GM19452 (cell line): ENCODE data around the gene SYNDIG1L.
"Not testable (repeated sequence)": the region's sequence is repeated elsewhere in the genome, so short reads cannot be mapped to it uniquely, and the experiment has no call there.

Source experiments
- ATAC-seq: cut with Tn5 transposase; IDR thresholded peaks from one replicate; pipeline ENCODE4 v1.9.1; 2021; ENCODE audit not compliant: unreplicated experiment

SYNDIG1L gene

DNA sequence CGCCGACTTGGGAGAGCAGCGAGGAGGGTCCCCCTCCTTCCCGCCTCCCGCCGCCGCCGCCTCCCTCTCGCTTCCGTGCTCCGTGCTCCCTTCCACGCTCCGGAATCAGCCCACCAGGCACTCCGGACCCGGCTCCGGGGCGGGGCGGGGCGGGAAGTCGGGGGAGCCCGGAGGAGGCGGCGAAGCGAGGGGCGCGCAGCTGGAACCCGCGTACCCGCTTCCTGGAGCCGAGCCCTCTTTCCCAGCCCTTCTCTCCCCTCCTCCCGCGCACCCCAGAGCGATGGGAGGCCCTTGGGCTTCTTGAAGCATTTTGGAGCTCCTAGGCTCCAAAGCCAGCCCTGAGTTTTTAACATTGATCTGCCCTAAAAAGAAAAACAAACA, at the start of gene SYNDIG1L:
Gene SYNDIG1L, minus strand, starts transcription at position 9 of the 381 bp plus-strand sequence. CDS start 16,466 bp downstream, outside the sequence.
- no peak for ATAC-seq

GRCh38 chr14:74475678-74476077, 49.7 kb upstream of the SYNDIG1L start:
- no peak for ATAC-seq

- no peak for ATAC-seq
These were observed 48.4 kb upstream of the SYNDIG1L start for GRCh38 chr14:74474376-74474775.

DNA sequence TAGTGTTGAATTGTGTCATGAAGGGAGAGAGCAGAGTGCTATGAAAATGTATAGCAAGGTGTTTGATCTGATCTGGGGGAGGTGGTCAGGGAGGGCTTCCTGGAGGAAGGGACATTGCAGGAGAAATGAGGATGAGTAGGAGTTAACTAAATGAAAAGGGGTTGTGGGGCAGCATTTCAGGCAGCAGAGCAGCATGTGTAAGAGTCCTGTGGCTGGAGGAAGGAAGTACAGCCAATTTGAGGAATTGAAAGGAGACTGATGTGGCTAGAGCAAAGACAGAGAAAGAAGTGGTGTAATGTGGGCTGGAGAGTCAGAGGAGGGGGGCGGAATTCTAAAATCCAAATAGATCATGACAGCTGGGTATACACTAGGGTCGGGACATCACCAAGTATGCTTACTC, 46.6 kb upstream of the SYNDIG1L start:
- no peak for ATAC-seq

DNA sequence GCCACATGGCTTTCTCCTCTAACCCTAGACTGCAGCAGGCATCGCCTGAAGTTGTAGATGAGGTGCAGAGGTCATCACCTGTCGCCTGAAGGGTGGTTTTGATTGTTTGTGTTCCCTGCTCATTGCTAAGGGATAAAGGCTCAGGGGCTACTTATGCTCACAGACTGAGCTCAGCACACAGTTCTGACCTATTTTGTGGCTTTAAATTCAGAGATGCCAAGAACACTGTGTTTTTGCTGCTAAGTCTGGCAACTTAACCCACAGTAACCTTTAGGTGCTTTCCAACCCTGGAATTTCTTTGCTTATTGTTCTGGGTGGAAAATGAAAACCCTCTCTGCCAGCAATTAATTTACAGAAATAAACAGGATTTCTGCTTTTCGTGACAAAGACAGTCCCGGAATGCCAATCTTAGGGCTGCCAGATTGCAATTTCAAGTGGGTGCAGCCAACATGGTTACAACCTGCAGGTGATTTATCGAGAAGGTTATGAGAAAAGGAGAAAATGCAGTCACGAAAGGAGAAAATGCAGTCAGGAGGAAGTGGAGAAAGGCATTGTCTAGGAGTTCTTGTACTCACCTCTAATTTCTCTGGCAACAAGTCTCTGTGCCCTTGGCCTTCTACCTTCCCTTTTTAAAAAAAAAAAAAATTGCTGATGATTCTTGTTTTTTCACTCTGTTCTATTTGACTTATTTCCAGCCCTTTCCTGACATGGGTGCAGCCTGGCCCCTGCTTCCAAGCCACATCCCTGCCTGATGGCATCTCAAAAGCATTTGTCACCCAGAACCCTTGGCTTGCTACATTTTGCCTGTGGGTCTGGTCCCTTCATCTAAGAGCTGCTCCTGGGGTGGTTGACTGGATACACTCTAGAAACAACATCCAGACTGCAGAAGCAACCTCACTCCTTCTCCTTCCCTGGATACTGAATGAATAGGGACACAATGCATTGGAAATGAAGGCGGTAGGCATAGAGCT, 43.8 kb upstream of the SYNDIG1L start:
- no peak for ATAC-seq

DNA sequence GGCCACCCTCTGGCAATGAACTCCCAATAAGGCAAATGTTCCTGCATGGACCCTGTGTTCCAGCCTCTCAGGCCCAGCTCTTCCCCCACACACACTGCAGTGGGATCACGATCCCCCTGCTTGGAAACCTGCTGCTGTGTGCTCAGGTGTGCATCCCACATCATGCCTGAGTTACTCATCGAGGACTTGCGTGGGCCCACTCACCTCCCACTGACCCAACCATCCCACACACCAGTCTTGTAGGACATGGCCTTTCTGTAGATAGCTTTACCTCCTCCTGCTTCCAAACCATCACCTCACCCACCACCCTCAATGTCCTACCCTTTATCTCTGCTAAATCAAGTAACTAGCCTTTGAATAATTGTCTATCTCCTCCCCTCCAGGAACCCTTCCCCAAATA, 42.5 kb upstream of the SYNDIG1L start:
- no peak for ATAC-seq

DNA sequence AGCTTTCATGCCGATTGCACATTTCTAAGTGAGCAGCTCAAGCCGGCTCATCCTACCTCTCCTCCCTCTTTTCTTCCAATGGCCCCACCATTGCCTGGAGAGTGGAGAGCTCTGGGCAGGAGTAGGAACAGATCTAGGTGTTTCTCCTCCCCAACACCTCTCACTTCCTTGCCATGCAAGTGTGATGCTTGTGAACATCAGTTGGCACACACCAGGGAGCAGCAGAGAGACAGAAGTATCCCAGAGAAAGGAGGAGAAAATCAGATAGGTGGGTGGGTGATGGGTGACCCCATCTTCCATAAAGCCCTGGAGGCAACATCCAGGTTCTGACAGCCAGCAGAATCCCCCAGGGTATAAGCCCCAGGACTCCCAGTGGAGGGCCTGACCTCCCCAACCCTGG, 39.3 kb upstream of the SYNDIG1L start:
- ATAC-seq, result no peak

GRCh38 chr14:74464785-74465184, 38.8 kb upstream of the SYNDIG1L start:
- no peak for ATAC-seq

- ATAC-seq, result no peak
These were observed 37.7 kb upstream of the SYNDIG1L start for GRCh38 chr14:74463697-74464096.

- ATAC-seq, result no peak
These were observed 37.0 kb upstream of the SYNDIG1L start for GRCh38 chr14:74462993-74463392.

DNA sequence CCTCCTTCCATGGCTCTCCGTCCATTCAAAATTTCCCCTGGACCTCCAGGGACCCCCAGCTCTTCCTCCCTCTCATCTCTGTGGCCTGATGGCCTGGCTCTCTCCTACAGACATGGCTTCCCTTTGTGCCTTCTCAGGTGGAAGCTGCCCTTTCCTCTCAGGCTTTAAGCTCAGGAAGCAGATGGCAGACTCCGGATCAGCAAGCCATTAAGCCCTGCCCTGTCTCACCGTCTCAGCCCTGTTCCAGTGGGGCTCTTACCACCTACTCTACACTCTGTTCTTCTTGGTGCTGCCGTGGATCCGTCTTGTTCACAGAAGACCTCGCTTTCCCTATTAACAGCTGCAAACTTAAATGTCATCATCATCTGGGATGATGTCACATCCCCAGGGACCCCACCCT, 34.0 kb upstream of the SYNDIG1L start:
- ATAC-seq, result no peak

GRCh38 chr14:74459289-74459946, 33.4 kb upstream of the SYNDIG1L start:
- ATAC-seq, result no peak

DNA sequence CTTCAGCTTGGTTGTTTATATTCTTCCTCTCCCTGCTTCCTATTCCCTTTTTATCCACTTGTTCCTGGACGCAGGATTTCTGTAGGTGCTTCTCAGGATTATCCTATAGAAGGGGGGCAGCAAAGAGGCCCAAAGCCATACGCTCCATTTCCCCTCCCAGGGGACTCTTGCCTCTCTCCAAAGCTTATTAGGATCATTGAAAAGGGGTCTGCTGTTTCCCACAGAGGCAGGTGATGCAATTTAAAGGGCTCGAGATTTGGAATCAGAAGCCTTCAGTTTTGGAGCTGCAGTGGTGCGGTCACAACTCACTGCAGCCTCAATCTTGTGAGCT, 31.5 kb upstream of the SYNDIG1L start:
- no peak for ATAC-seq

- no peak for ATAC-seq
These were observed 30.9 kb upstream of the SYNDIG1L start for GRCh38 chr14:74456684-74457564.

- ATAC-seq, result not testable (repeated sequence)
These were observed 28.4 kb upstream of the SYNDIG1L start for GRCh38 chr14:74454397-74454796.

DNA sequence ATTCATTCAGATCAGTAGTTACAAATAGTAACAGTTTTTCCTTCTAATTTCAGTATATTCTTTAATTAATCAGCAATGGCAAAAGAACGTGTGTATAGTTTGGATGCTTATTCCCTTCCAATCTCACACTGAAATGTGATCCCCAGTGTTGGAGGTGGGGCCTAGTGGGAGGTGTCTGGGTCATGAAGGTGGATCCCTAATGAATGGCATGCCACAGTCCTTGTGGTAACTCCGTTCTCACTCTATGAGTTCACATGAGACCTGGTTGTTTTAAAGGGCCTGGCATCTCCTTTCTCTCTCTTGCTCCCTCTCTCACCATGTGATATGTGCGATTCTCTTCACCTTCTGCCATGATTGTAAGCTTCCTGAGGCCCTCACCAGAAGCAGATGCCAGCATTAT, 18.9 kb upstream of the SYNDIG1L start:
- no peak for ATAC-seq

- no peak for ATAC-seq
These were observed 16.7 kb upstream of the SYNDIG1L start for GRCh38 chr14:74442757-74443156.

DNA sequence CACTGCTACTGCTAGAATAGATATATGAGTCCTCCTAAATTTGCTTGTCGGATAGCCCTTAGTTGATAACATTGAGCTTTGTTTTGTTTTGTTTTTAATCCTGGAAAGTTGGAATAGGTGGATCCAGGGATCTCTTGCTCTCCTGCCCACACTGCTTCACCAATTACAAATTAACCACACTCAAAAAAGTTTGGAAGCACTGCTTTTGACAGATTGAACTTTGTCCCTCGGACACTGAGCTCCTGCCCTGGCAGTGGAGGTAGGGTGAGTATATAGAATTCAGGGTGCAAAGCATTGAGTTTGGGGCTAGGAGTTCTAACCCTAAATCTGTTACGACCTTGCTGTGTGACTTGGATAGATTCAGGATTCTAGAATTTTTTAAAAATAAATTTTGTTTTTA, 15.1 kb upstream of the SYNDIG1L start:
- no peak for ATAC-seq

GRCh38 chr14:74438351-74438915, 12.4 kb upstream of the SYNDIG1L start:
- ATAC-seq, result no peak

DNA sequence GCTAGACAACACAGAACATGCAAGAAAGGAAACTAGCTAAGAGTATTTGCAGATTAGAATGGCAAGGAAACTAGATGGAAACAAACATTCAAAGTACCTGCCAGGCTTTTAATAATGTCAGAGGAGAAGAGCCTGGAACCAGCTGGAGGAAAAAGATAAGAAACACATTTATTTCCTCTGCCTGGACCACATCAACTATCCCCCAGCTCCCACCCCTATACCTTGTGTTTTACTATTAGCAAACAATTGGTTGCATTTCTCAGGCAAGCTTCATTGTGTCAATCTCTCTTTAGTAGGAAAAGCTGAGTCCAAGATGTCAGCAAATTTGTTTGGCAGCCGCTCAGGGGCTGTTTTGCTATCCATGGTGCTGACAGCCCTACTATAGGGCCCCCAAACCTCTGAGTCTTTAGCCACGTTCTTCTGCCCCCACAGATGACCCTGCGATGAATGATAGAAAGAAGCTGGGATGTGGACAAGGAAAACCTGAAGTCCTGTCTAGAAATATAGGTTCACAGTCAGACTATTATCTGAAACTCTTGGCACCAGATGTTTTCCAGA, 11.6 kb upstream of the SYNDIG1L start:
- ATAC-seq, result no peak

GRCh38 chr14:74434294-74434693, 8.3 kb upstream of the SYNDIG1L start:
- no peak for ATAC-seq
